ENCODE measurements around the gene TAOK3. TPM values are rescaled to one million over a fixed set of nuclear protein-coding genes. Genes with fewer than 3 reads are reported as not detected.

The TAOK3 gene
- total RNA-seq, 2 donors from 2014 or later, result 52.3 to 59.6 TPM

DNA sequence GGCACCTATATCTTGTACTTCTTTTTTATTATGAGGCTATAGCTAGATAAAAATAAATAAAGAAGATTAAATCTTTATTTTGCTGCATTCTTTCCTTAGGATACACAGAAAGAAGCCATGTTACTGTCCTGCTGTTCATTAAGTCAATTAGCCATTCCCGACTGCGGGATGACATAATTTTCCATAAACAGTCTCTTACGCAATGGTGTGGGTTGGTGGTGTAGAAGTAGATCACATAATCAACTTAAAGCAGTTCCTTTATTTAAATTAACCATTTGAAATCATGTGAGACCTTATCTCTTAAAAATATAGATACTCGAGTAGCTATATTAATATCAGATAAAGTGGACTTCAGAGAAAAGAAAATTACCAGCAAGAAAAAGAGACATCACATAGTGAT lies 40.2 kb downstream of the TAOK3 start:
- Histone ChIP-seq H3K27me3 (replicated peaks; ENCODE audit: insufficient read depth) (no peaks in the 10 kb centered on the region), H3K9me3 (no peaks in the 10 kb centered on the region), H3K4me3 (no peak overlapping the region), H3K36me3 (no peaks in the 10 kb centered on the region), H3K4me1 (ENCODE audit: control insufficient read depth in 1 of 2, low read depth in 2 of 2) (peaks cover 12 to 19% of the 10 kb centered on the region in 2 donors), H3K27ac (no peak overlapping the region)
- DNase-seq (ENCODE audit: low spot score) (no peak), ATAC-seq (ENCODE audit: insufficient number of reproducible peaks, low FRiP score, low read depth) (no peak)
- TF ChIP-seq, protein P1, sequence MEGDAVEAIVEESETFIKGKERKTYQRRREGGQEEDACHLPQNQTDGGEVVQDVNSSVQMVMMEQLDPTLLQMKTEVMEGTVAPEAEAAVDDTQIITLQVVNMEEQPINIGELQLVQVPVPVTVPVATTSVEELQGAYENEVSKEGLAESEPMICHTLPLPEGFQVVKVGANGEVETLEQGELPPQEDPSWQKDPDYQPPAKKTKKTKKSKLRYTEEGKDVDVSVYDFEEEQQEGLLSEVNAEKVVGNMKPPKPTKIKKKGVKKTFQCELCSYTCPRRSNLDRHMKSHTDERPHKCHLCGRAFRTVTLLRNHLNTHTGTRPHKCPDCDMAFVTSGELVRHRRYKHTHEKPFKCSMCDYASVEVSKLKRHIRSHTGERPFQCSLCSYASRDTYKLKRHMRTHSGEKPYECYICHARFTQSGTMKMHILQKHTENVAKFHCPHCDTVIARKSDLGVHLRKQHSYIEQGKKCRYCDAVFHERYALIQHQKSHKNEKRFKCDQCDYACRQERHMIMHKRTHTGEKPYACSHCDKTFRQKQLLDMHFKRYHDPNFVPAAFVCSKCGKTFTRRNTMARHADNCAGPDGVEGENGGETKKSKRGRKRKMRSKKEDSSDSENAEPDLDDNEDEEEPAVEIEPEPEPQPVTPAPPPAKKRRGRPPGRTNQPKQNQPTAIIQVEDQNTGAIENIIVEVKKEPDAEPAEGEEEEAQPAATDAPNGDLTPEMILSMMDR (IDR thresholded peaks at IDR 0.05), result no peak

DNA sequence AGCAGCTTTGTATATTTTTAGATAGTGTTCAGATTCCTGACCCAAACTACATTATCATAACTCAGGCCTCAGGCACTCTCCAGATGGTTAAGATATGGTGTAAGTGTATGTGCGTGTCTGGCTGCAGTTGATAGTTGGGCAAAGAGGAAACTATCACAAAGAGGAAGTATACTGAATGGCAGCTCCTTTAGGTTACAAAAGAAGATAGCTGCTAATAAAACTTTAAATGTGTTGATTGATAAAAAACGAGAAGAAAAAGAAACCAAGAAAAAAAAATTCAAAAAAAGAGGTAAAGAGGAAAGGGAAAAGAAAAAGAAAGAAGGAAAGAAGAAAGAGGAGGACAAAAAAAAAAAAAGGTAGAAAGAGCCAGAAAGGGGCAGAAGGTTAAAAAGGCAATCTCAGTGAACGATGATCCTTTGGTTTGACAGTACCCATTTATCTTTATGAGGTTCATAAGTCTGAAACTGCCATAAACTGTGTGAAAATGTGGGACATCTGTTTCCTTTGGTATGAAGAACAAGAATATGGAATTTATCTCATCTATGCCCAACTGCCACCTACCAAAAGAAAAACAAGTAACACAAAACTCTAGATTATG lies 42.2 kb downstream of the TAOK3 start:
- ATAC-seq (ENCODE audit: insufficient number of reproducible peaks, low FRiP score, low read depth) (no peak), DNase-seq (ENCODE audit: low spot score) (no peak)
- Histone ChIP-seq H3K9me3 (no peaks in the 10 kb centered on the region), H3K27ac (no peak overlapping the region), H3K4me1 (ENCODE audit: control insufficient read depth in 1 of 2, low read depth in 2 of 2) (peaks cover 12 to 19% of the 10 kb centered on the region in 2 donors), H3K36me3 (no peaks in the 10 kb centered on the region), H3K4me3 (no peak overlapping the region), H3K27me3 (replicated peaks; ENCODE audit: insufficient read depth) (no peaks in the 10 kb centered on the region)
- TF ChIP-seq, protein P1 (IDR thresholded peaks at IDR 0.05), result no peak

DNA sequence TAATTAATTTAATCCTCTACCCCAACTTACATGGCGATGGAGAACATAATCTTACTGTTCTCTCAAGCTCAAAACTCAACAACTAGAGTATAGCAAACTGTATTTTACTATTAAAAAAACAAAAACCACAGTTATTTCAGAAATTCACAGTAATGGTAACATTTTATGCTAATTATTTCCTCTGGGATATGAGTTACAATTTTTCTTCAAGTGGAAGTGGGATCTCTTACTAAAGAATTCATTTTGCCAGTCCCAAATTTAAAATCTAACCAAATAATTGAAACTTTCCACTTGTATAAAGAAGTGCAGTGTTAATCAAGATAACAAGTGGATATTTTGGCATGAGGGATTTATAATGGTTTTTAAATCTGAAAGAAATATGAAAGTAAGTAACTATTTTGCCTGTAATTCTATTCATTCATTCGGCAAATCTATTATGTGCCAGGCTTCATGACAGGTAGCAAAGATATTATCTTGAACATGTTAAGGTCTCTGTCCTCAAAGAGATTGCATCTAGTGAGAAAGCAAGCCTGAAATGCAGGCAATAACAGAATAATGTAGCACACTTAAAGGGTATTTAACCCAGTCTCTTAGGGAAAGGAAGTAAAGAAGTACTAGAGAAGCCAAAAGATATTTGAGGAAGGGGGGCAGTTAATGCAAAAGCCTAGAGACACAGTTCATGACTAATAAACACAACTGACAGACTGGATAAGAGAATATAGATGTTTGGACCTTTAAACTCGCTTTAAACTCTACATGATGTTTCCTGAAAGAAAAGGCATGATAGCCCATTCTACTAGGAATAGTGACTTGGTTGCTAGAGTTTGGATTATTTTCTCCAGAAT lies 44.0 kb downstream of the TAOK3 start:
- H3K27me3 ChIP-seq (replicated peaks; ENCODE audit: insufficient read depth), result no peaks in the 10 kb centered on the region
- H3K4me1 ChIP-seq (ENCODE audit: control insufficient read depth in 1 of 2, low read depth in 2 of 2), result peaks cover 12 to 19% of the 10 kb centered on the region in 2 donors
- no peak overlapping the region for H3K4me3 ChIP-seq
- DNase-seq (ENCODE audit: low spot score), result no peak
- H3K9me3 ChIP-seq, result no peaks in the 10 kb centered on the region
- TF ChIP-seq, protein P1 (IDR thresholded peaks at IDR 0.05), result no peak
- no peak for ATAC-seq (ENCODE audit: insufficient number of reproducible peaks, low FRiP score, low read depth)
- no peak overlapping the region for H3K27ac ChIP-seq
- H3K36me3 ChIP-seq, result no peaks in the 10 kb centered on the region

DNA sequence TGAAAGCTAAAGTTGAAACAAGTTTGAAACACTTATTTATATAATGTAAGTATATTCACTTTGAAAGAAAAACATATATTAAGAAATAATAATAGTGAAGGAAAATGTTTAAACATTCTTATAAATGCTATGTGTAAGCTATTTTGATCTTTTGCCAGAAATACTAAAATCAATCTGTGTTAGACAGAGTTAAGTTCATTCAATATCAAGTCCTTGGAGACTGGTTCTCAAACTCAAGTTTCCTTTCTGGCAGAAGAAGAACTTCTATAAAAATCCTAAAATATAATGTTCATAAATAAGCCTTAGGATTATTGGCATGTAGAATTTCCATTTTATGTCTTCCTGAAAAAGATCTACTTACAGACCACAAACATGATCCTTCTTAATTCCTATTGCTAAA lies 45.3 kb downstream of the TAOK3 start:
- no peak overlapping the region for H3K27ac ChIP-seq

GRCh38 chr12:118326991-118327390 lies 45.7 kb downstream of the TAOK3 start:
- H3K4me3 ChIP-seq, result no peak overlapping the region
- no peaks in the 10 kb centered on the region for H3K9me3 ChIP-seq
- DNase-seq (ENCODE audit: low spot score) (no peak), ATAC-seq (ENCODE audit: insufficient number of reproducible peaks, low FRiP score, low read depth) (no peak)
- TF ChIP-seq, protein P1 (IDR thresholded peaks at IDR 0.05), result no peak
- peaks cover 12 to 19% of the 10 kb centered on the region in 2 donors for H3K4me1 ChIP-seq (ENCODE audit: control insufficient read depth in 1 of 2, low read depth in 2 of 2)
- H3K27me3 ChIP-seq (replicated peaks; ENCODE audit: insufficient read depth), result no peaks in the 10 kb centered on the region
- H3K36me3 ChIP-seq, result no peaks in the 10 kb centered on the region
- H3K27ac ChIP-seq, result no peak overlapping the region

More for the DNA sequence above, 45.3 kb downstream of the TAOK3 start:
- Histone ChIP-seq H3K27me3 (replicated peaks; ENCODE audit: insufficient read depth) (no peaks in the 10 kb centered on the region), H3K36me3 (no peaks in the 10 kb centered on the region), H3K9me3 (no peaks in the 10 kb centered on the region), H3K4me3 (no peak overlapping the region), H3K4me1 (ENCODE audit: control insufficient read depth in 1 of 2, low read depth in 2 of 2) (peaks cover 12 to 19% of the 10 kb centered on the region in 2 donors)
- no peak for DNase-seq (ENCODE audit: low spot score)
- no peak for ATAC-seq (ENCODE audit: insufficient number of reproducible peaks, low FRiP score, low read depth)
- TF ChIP-seq, protein P1 (IDR thresholded peaks at IDR 0.05), result no peak

Measured in thoracic aorta (tissue), 2 donors.